ENCODE data around the gene TCEANC2.

TCEANC2 gene

DNA sequence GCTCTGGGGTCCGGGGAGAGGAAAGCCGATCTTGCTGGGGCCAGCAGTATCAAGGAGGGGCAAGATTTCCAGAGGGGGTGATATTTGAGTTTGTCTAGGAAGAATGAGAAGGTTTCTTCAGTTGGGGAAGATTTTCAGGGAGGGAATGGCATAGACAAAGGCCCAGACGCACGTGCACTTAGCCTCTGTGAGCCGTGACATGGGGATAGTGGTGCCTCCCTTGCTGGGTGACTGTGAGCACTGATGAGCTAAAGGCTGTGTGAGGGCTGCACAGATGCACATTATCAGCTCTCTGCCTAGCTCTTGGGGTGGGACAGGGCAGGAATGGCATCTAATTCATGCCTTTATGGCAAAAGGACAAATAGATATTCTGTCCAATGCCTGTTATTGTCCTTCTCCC lies 97.6 kb downstream of the TCEANC2 start:
- TF ChIP-seq, protein P1, sequence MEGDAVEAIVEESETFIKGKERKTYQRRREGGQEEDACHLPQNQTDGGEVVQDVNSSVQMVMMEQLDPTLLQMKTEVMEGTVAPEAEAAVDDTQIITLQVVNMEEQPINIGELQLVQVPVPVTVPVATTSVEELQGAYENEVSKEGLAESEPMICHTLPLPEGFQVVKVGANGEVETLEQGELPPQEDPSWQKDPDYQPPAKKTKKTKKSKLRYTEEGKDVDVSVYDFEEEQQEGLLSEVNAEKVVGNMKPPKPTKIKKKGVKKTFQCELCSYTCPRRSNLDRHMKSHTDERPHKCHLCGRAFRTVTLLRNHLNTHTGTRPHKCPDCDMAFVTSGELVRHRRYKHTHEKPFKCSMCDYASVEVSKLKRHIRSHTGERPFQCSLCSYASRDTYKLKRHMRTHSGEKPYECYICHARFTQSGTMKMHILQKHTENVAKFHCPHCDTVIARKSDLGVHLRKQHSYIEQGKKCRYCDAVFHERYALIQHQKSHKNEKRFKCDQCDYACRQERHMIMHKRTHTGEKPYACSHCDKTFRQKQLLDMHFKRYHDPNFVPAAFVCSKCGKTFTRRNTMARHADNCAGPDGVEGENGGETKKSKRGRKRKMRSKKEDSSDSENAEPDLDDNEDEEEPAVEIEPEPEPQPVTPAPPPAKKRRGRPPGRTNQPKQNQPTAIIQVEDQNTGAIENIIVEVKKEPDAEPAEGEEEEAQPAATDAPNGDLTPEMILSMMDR (IDR thresholded peaks at IDR 0.05; ENCODE audit: extremely low read depth, insufficient read depth, missing control alignments), result no peak
- DNase-seq (ENCODE audit: low spot score), result no peak
- in situ Hi-C loops (cut with MboI; ENCODE audit: low pct_unique_long_range_greater_than_20kb, low sequenced_read_pairs, unreplicated experiment), result no loop called here

DNA sequence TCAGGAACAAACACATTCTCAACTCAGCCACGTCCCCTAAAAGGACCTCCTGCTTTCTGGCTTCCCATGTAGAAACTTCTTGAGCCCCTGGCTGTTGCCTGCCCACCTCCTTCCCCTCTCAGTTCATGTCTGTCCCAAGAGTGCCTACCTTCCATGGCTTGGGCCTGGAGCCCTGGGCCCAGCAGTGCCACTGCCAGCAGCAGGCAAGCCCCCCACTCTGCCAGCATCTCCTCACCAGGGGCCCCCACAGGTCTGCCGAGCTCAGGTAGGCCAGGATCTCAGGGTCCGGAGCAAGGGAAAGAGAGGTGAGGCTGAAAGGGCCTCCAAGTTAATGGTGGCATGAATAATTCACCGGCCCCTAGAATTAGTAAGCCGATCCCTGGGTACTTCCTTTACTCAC lies 99.3 kb downstream of the TCEANC2 start, which contains the start of gene CDCP2:
Gene CDCP2, minus strand, starts transcription at position 305 of the 400 bp plus-strand sequence. Its CDS starts 78 bp downstream, at position 227.
- in situ Hi-C loops (cut with MboI; ENCODE audit: low pct_unique_long_range_greater_than_20kb, low sequenced_read_pairs, unreplicated experiment), result no loop called here
- no peak for DNase-seq (ENCODE audit: low spot score)

DNA sequence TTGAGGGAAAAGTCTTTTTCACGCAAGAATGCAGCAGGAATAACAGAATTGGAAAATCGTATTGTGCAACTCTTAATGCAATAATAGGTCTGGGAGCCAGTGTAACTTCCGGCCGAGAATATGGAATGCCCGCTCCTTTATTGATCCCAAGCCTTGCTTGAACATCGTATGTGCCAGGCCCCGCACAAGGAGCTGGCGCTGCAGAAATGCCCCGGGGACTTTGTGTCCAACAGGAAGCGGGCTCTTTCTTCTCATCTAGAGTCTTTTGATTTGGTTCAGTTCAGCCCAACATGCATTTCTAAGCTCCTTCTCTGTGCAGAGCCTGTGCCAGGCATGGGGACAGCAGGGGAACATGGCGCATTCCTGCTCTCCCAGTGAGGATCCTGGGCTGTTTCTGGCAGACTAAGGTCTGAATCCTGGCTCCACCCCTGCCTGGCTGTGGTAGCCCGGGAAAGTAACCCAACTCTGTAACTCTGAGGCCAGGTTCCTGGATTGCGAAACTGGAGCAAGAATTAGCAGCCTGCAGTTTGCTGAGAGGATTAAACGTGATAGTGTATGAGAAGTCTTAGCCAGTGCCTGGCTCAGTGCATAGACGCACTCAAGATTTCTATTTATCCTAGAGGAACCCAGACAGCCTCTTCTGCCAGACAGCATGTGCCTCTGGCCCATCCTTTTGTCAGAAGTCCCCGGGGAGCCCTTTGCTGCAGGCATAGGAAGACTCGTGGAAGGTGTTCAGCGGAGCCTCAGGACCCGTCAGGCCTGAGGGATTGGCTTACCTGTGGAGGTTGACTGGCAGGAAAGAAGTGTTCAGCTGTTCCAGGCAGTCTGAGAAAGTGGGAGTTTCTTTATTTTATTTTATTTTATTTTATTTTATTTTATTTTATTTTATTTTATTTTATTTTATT lies 100.4 kb downstream of the TCEANC2 start:
- in situ Hi-C loops (cut with MboI; ENCODE audit: low pct_unique_long_range_greater_than_20kb, low sequenced_read_pairs, unreplicated experiment), result no loop called here
- DNase-seq (ENCODE audit: low spot score), result no peak
- TF ChIP-seq, protein P1 (IDR thresholded peaks at IDR 0.05; ENCODE audit: extremely low read depth, insufficient read depth, missing control alignments), result no peak

More for the DNA sequence above, 99.3 kb downstream of the TCEANC2 start, which contains the start of gene CDCP2:
- TF ChIP-seq, protein P1 (IDR thresholded peaks at IDR 0.05; ENCODE audit: extremely low read depth, insufficient read depth, missing control alignments), result no peak
